Islet of Langerhans (tissue), 1 donor: ENCODE data around the gene SAMD4B.
"Not testable (repeated sequence)": the region's sequence is repeated elsewhere in the genome, so short reads cannot be mapped to it uniquely, and the experiment has no call there.

ENCODE experiments used
- FAIRE-seq: peaks from one replicate; lab custom pipeline; 2011; peaks lifted over from hg19 to GRCh38; lab: Jason Lieb, UNC

The SAMD4B gene

GRCh38 chr19:39369200-39369599 lies 27.0 kb downstream of the SAMD4B start:
- FAIRE-seq = no peak

DNA sequence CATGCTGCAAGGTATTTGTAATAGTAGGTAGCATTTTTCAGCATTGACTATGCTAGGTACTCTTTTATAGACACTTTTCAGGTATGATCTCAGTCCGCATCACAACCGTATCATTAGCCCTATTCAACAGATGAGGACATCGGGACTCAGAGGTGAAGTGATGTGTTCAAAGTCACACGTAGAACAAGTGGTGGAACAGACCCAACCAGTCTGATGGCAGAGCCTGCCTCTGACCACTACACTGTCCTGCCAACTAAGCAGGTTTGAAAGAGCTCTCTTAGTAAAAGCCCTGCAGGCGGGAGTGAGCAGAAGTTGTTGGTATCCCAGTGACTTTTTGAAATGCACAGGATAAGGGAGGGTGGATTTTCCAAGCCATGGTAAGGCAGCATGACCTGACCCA lies 28.5 kb downstream of the SAMD4B start:
- no peak for FAIRE-seq

DNA sequence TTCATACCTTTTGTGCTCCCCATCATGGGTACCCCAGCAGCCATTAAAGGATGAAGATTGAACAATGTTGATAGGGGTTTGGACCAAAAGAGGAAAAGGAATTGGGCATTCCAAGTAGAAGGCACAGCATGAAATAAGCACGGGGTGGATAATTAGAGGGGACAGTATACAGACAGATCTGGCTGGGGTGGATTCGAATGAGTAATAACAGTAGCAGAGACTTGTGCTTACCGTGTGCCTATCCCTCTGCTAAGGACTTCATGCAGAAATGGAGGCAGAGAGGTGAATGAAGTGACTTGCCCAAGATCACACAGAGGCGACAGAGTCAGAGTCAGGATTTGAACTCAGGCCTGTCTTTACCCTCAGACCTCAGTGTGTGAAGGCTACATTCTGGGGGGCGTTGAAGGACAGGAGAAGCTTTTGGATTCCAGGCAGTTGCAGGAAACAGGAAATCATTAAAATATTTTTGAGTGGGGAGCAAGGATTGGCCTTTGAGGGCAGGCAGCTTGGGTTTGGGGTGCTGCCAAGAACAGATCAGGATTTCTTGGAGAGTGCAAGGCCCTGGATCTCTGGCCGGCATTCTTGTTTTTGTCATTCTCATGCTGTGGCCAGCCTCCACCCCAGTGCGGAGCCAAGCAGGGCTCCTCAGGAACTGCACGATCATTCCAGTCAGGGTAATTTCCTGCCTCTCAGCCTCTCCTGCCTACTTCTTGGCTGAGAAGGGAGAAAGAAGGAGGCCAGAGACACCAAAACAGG lies 30.0 kb downstream of the SAMD4B start:
- no peak for FAIRE-seq

DNA sequence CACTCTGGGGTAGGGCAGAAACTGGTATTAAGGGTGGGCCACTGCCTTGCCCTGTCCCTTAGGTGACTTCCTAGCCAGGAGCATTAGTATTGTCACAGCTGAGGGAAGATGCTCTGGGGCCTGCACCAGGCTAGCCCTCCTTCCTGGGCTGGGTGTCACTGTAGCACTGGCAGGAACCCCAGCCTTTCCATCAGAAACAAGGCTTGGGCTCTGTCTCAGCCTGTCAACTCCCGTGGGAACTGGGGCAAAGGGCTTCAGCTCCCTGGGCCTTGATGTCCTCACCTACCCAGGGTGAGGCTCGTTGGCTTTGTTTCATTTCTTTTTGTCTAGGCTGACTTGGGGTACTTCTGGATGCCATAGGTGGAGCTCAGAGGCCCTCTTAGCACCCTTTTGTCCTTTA lies 30.7 kb downstream of the SAMD4B start:
- FAIRE-seq = no peak

GRCh38 chr19:39375929-39376328 lies 33.7 kb downstream of the SAMD4B start:
- FAIRE-seq = no peak

DNA sequence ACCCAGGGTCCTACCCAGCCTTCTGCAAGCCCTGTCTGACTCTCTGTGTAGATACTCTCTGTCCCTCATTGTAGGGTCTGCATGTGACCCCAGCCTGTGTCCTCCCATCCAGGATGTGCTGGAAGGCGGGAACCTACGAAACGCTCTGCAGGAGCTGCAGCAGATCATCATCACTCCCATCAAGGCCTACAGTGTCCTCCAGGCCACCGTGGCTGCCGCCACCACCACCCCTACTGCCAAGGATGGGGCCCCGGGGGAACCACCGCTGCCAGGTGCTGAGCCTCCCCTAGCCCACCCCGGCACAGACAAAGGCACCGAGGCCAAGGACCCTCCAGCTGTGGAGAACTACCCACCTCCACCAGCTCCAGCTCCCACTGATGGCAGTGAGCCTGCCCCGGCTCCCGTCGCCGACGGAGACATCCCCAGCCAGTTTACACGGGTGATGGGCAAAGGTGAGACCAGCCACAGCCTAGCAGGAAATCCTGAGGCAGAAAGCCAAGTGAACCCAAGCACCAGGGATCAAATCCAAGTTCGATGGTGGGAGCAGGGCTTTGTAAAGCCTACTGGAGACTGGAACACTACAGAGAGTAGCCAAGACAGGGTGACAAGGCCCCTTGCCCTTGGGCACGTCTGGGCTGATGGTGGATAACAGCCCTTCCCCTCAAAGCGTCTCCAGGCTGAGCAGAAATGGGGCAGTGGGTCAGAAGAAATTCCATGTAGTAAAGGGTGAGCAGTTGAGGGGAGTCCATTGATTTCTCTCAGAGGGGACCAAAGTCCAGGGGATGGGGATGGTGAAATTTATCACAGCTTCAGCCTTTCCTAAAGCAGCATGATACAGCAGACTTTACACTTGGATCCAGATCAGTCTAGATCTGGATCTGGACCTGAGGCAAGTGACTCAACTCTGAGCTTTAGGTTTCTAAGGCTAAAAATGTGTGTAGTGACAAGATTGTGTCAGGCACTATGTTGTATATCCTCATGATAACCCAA lies 35.4 kb downstream of the SAMD4B start:
- FAIRE-seq = no peak

- not testable (repeated sequence) for FAIRE-seq
Observed at GRCh38 chr19:39379366-39379765, 37.1 kb downstream of the SAMD4B start.

- FAIRE-seq = no peak
Observed at GRCh38 chr19:39379865-39380396, 37.7 kb downstream of the SAMD4B start.

DNA sequence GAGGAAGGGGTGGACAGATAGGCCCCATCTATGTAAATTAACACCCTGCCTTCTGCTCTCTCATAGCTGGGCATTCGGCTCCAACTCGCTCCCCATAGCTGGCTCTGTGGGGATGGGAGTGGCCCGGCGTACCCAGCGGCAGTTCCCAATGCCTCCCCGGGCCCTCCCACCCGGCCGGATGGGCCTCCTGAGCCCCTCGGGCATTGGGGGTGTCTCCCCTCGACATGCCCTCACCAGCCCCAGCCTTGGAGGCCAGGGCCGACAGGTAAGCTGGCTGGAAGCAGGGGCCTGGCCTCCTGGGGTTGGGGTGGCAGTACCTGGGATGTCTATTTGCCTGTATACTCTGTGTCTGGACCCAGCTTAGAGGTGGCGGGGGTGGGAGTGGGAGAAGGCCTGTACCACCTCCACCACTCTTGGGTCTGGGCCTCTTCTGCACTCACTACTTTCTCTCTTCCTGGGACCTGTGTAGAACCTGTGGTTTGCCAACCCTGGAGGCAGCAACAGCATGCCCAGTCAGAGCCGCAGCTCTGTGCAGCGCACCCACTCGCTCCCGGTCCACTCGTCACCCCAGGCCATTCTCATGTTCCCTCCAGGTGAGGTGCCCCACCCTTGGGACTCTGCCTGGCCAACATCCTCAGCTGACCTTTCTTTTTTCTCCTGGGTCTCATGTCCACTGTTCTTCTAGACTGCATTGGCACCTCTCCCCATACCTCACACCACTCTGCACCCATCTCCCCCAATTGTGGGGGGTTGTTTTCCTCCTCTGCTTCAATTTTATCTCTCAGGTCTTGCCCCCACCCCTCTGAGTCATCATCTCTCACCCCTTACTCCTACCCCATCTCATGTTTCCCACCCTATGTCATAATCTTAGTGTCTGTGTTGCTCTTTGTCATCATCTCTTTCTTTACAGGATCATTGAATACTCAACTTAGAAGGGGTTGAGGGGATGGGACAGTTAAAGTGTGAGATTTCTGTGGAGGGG lies 38.6 kb downstream of the SAMD4B start:
- no peak for FAIRE-seq

- FAIRE-seq = no peak
Observed at GRCh38 chr19:39381910-39382611, 39.8 kb downstream of the SAMD4B start.

- no peak for FAIRE-seq
Observed at GRCh38 chr19:39382991-39383828, 41.0 kb downstream of the SAMD4B start.

GRCh38 chr19:39384839-39385568 lies 42.8 kb downstream of the SAMD4B start:
- FAIRE-seq = no peak

GRCh38 chr19:39385629-39386411 lies 43.6 kb downstream of the SAMD4B start:
- no peak for FAIRE-seq

DNA sequence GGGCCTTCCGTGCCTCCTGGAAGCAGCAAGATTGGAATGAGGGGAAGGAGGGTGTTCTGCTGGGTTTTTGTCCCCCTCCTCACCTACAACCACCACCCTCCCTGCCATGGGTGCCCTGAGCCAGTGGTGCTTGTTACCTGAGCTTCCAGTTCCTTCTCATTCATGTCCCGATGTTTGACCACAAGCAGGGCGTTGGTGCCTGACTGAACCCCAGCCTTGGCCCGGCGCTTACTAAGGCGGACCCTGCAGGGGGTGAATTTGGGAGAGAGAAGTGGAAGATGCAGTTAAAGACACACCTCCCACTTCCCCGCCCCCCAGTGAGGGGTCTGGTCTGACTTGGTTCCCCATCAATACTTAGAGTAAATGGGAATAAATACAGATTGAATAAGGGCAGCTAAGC lies 44.3 kb downstream of the SAMD4B start:
- no peak for FAIRE-seq

- no peak for FAIRE-seq
Observed at GRCh38 chr19:39388657-39389056, 46.4 kb downstream of the SAMD4B start.

DNA sequence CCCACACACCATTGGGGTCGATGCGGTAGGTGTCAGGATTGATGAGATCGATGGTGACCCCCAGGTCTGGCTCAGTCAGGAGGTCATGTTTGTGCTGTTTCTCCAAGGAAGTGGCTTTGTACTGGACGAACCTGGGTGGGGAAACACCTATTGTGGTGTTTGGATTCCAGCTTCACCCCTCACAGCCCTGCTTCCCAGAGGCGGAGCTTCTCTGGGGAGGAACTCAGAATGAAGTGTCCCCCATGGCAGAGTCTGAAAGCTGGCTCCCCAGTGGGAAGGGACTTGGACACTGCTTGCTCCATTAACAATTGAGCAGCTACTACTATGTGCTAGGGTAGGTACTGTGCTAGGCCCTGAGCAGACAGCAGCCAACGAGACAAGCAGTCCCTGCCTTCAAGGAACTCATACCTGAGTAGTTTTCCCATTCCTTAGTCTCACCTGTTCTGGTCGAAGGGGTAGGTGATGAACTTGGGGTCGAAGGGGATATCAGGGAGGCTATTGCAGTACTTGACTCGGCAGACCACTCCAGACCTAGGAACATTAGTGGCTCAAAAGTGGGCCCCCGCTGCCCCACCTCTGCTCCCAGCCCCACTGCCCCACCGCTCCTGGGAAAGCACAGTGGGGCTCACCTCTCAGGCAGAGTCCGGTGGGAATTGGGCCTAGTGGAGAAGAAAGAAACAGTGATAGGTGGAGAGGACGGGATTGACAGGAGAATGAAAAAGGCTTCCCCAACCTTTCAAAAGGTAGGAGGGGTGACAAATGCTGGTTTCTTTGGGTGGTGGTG lies 47.6 kb downstream of the SAMD4B start:
- FAIRE-seq = no peak

- no peak for FAIRE-seq
Observed at GRCh38 chr19:39390451-39390750, 48.2 kb downstream of the SAMD4B start.
